Left lobe of liver (tissue), 2 donors: ENCODE data around the gene SLC18A3. TPM values are rescaled to one million over a fixed set of nuclear protein-coding genes. Genes with fewer than 3 reads are reported as not detected.

Source experiments
- ATAC-seq: fragments of 200-7000 bp; cut with Tn5 transposase; one replicate; pipeline ENCODE4 v1.9.1; 2020; ENCODE audit warnings: mild to moderate bottlenecking, moderate library complexity
- DNase-seq: peaks from one replicate; pipeline ENCODE4 v3.0.0-alpha.2; 2020; ENCODE audit warnings: low spot score
- total RNA-seq: library from RNA; stranded (reverse); gene quantifications from one replicate; pipeline ENCODE4 v1.2.1, GENCODE V29; 2021
- donor health status: DM: no; HTN: no; CAD: no; lungs with moderate emphysema.
- donor health status: DM: no; HTN: yes; CAD: no.

The SLC18A3 gene
- total RNA-seq, 1 donor from 2014 or later: not detected

- DNase-seq (no peak), ATAC-seq (no peak)
Measured at GRCh38 chr10:49595713-49596492, 14.2 kb upstream of the SLC18A3 start.

- ATAC-seq (no peak), DNase-seq (no peak)
Measured at GRCh38 chr10:49596493-49596809, 13.7 kb upstream of the SLC18A3 start.

GRCh38 chr10:49596836-49597235, 13.3 kb upstream of the SLC18A3 start:
- no peak for ATAC-seq
- no peak for DNase-seq

GRCh38 chr10:49597426-49598163, 12.5 kb upstream of the SLC18A3 start:
- DNase-seq (peak; percentile 16), ATAC-seq (no peak)

- no peak for ATAC-seq
- DNase-seq: peak; percentile 24
Measured at GRCh38 chr10:49598164-49598856, 11.8 kb upstream of the SLC18A3 start.

GRCh38 chr10:49598986-49599385, 11.1 kb upstream of the SLC18A3 start:
- no peak for ATAC-seq
- peak; percentile 21 for DNase-seq

- no peak for ATAC-seq
- peak; percentile 10 for DNase-seq
Measured at GRCh38 chr10:49599546-49599945, 10.6 kb upstream of the SLC18A3 start.

GRCh38 chr10:49600046-49600445, 10.1 kb upstream of the SLC18A3 start:
- ATAC-seq (no peak), DNase-seq (peak; percentile 23)

- ATAC-seq: no peak
- no peak for DNase-seq
Measured at GRCh38 chr10:49600781-49601400, 9.2 kb upstream of the SLC18A3 start.

GRCh38 chr10:49601857-49602256, 8.3 kb upstream of the SLC18A3 start:
- peak; percentile 16 for DNase-seq
- no peak for ATAC-seq

GRCh38 chr10:49602380-49603023, 7.6 kb upstream of the SLC18A3 start:
- no peak for ATAC-seq

GRCh38 chr10:49605216-49605938, 4.7 kb upstream of the SLC18A3 start:
- ATAC-seq (no peak), DNase-seq (peak; percentile 34)

More at GRCh38 chr10:49602380-49603023, 7.6 kb upstream of the SLC18A3 start:
- no peak for DNase-seq

GRCh38 chr10:49605939-49606509, 4.1 kb upstream of the SLC18A3 start:
- ATAC-seq: no peak
- DNase-seq: peak; percentile 3

- DNase-seq (peak; percentile 59), ATAC-seq (peak; percentile 89)
Measured at GRCh38 chr10:49606981-49607535, 3.1 kb upstream of the SLC18A3 start.

- no peak for ATAC-seq
- DNase-seq: no peak
Measured at GRCh38 chr10:49608166-49609005, 1.7 kb upstream of the SLC18A3 start.

- no peak for ATAC-seq
- no peak for DNase-seq
Measured at GRCh38 chr10:49609006-49609282, 1.2 kb upstream of the SLC18A3 start.

- no peak for DNase-seq
- no peak for ATAC-seq
Measured at GRCh38 chr10:49609283-49610113, 612 bp upstream of the SLC18A3 start.
